ENCODE data around the gene AHCY.

DNA sequence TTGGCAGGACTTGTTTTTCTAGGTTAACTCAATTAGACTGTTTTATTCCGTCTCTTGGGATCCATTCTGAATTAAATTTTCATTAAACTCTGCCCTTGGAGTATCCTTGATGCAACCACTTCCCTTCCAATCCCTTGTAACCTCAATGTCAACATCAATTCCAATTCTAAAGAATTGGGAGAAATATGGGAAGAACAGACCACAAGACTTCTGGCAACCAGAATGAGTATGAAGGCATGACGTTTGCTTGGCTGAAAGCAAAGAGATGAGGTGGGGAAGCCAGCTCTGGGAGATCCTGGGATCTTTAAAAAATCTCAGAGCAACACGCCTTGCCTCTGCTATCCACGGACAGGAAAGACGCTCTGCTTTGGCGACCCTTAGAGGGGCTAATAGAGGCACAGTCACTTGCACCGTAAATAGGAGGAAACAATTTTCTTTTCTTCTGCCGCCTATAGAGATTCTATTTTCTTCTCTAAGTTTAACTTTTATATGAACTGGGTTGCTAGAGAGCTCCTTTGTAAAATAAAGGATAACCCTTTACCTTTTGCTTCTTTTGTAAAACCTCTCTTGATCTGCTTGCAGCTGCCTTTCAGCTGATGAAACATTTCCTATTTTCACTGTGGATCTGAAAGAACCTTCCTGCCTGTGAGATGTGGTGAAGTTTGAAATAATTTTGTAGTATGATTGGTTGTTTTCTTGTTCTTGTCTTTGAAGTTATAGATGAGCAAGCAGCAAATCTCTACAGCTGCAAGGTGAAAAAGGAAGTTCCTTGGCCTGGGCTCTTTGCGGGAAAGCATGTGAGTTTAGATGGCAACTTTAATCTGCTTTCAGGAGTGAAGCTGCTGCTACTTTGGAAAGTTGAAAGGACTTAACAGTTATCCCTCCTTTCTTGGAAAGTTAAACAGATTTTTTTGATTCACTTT lies 62.2 kb downstream of the AHCY start, which contains the start of gene ASIP:
- TF ChIP-seq, protein P1, sequence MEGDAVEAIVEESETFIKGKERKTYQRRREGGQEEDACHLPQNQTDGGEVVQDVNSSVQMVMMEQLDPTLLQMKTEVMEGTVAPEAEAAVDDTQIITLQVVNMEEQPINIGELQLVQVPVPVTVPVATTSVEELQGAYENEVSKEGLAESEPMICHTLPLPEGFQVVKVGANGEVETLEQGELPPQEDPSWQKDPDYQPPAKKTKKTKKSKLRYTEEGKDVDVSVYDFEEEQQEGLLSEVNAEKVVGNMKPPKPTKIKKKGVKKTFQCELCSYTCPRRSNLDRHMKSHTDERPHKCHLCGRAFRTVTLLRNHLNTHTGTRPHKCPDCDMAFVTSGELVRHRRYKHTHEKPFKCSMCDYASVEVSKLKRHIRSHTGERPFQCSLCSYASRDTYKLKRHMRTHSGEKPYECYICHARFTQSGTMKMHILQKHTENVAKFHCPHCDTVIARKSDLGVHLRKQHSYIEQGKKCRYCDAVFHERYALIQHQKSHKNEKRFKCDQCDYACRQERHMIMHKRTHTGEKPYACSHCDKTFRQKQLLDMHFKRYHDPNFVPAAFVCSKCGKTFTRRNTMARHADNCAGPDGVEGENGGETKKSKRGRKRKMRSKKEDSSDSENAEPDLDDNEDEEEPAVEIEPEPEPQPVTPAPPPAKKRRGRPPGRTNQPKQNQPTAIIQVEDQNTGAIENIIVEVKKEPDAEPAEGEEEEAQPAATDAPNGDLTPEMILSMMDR (IDR thresholded peaks at IDR 0.05) = no peak
- TF ChIP-seq EP300 (IDR thresholded peaks at IDR 0.05) = no peak

Measured in stomach (tissue), 4 donors.